ENCODE measurements around the gene TMEM98. TPM values are rescaled to one million over a fixed set of nuclear protein-coding genes. Genes with fewer than 3 reads are reported as not detected.

Gene TMEM98
- total RNA-seq, 1 donor from 2014 or later, result 10.0 TPM

Other genes starting within 250 kb of the TMEM98 start
- gene MYO1D, start 51.0 kb upstream of the TMEM98 start, total RNA-seq, result 3.8 TPM
- not detected for gene SPACA3, start 63.7 kb downstream of the TMEM98 start, total RNA-seq